Adrenal gland (tissue), 5 donors: ENCODE data around the gene ADGB.
"Not testable (repeated sequence)": the region's sequence is repeated elsewhere in the genome, so short reads cannot be mapped to it uniquely, and the experiment has no call there.

ENCODE experiments used
- POLR2A ChIP-seq, 2 donors: fragments of 450-650 bp; IDR thresholded peaks; one replicate each; pipeline ENCODE4 v1.6.1; 2017; ENCODE audit warnings: antibody characterized with exemption in 2 of 2, mild to moderate bottlenecking in 2 of 2, moderate library complexity in 1 of 2
- TF ChIP-seq, protein P1 (sequence below), 6 experiments: fragments of 450-650 bp in 4 of 6; fragments of 200-600 bp in 2 of 6; sonication (generic) in 1 of 6; IDR thresholded peaks; 1 replicate in 5 of 6; 2 replicates in 1 of 6; pipeline versions ENCODE4 v1.5.1 to v1.8.0; 2016 to 2021; ENCODE audit warnings: antibody characterized with exemption in 6 of 6, mild to moderate bottlenecking in 2 of 6, moderate library complexity in 1 of 6
- donor health status: DM: no; HTN: no; CAD: no.

DNA sequence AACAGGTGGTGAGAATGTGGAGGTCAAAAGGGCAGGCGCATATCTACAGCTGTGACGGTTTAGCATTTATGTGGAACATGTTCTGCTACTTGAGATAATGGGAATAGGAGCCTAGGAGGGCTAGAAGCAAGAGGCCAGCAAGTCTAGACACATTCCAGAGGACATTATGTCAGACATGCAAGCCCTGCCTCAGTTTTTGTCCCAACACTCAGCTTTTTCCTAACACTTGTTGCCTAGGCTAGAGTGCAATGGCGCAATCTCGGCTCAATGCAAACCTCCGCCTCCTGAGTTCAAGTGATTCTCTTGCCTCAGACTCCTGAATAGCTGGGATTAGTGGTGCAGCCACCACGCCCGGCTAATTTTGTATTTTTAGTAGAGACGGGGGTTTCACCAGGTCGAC, 210.2 kb downstream of the ADGB start:
- TF ChIP-seq, protein P1, sequence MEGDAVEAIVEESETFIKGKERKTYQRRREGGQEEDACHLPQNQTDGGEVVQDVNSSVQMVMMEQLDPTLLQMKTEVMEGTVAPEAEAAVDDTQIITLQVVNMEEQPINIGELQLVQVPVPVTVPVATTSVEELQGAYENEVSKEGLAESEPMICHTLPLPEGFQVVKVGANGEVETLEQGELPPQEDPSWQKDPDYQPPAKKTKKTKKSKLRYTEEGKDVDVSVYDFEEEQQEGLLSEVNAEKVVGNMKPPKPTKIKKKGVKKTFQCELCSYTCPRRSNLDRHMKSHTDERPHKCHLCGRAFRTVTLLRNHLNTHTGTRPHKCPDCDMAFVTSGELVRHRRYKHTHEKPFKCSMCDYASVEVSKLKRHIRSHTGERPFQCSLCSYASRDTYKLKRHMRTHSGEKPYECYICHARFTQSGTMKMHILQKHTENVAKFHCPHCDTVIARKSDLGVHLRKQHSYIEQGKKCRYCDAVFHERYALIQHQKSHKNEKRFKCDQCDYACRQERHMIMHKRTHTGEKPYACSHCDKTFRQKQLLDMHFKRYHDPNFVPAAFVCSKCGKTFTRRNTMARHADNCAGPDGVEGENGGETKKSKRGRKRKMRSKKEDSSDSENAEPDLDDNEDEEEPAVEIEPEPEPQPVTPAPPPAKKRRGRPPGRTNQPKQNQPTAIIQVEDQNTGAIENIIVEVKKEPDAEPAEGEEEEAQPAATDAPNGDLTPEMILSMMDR (IDR thresholded peaks at IDR 0.05) = not testable (repeated sequence)
- not testable (repeated sequence) for TF ChIP-seq POLR2A (IDR thresholded peaks at IDR 0.05)
